ENCODE measurements around the gene PGR. TPM values are rescaled to one million over a fixed set of nuclear protein-coding genes. Genes with fewer than 3 reads are reported as not detected.

The PGR gene
- total RNA-seq, 1 donor from 2014 or later, result not detected

DNA sequence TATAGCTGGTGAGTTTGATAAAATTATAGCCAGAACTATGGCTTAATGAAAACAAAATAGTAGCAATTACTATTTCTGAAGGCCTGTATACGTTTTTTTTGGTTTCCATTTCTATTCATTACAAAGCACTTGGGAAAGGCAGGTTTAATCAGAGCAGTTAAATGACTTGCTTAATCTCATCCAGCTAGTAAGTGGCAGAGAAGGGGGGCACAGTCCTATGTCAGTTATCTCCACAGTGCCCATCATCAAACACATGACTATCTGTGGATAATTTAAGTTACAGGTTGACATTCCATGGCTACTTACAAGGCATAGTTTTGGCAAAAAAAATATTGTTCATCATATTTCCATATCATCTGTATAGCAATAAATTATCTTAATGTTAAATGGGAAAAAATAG is 93.7 kb downstream of the PGR start:
- Mint-ChIP-seq H3K4me3 (no peak overlapping the region), H3K27me3 (ENCODE audit: low read depth) (no peaks in the 10 kb centered on the region), H3K36me3 (ENCODE audit: low read depth) (no peaks in the 10 kb centered on the region), H3K27ac (ENCODE audit: unreplicated experiment) (no peak overlapping the region), H3K4me1 (no peaks in the 10 kb centered on the region), H3K9me3 (no peaks in the 10 kb centered on the region)
- TF ChIP-seq CTCF (conservative IDR thresholded peaks at IDR 0.05), result no peak
- no peak for DNase-seq (ENCODE audit: low read depth, low spot score)

- no peaks in the 10 kb centered on the region for H3K9me3 Mint-ChIP-seq
- no peak overlapping the region for H3K4me3 Mint-ChIP-seq
- H3K4me1 Mint-ChIP-seq, result no peaks in the 10 kb centered on the region
- no peaks in the 10 kb centered on the region for H3K36me3 Mint-ChIP-seq (ENCODE audit: low read depth)
- H3K27ac Mint-ChIP-seq (ENCODE audit: unreplicated experiment), result no peak overlapping the region
- no peak for DNase-seq (ENCODE audit: low read depth, low spot score)
- H3K27me3 Mint-ChIP-seq (ENCODE audit: low read depth), result no peaks in the 10 kb centered on the region
- TF ChIP-seq CTCF (conservative IDR thresholded peaks at IDR 0.05), result no peak
Measured at GRCh38 chr11:101034076-101034475, 95.5 kb downstream of the PGR start.

DNA sequence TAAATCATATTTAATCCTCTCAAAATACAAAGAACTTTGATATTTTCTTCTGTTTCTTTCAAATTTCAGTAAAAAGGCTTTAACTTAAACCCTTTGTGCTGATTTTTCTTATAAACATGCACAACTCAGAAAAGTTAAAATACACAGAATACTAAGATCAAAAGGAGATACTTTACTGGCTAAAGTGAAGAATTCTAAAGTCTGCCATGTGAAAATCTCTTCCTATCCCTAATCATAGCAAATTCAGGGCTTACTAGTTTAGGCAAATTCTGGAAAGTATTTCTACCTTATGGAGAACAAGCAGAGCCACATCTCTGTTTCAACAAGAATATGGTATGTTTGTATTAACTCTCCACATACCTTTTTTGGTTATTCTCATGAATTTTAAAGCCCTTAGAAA is 96.6 kb downstream of the PGR start:
- H3K4me1 Mint-ChIP-seq, result no peaks in the 10 kb centered on the region
- TF ChIP-seq CTCF (conservative IDR thresholded peaks at IDR 0.05), result no peak
- H3K9me3 Mint-ChIP-seq, result no peaks in the 10 kb centered on the region
- H3K36me3 Mint-ChIP-seq (ENCODE audit: low read depth), result no peaks in the 10 kb centered on the region
- H3K27me3 Mint-ChIP-seq (ENCODE audit: low read depth), result no peaks in the 10 kb centered on the region
- no peak overlapping the region for H3K4me3 Mint-ChIP-seq
- no peak for DNase-seq (ENCODE audit: low read depth, low spot score)
- no peak overlapping the region for H3K27ac Mint-ChIP-seq (ENCODE audit: unreplicated experiment)

DNA sequence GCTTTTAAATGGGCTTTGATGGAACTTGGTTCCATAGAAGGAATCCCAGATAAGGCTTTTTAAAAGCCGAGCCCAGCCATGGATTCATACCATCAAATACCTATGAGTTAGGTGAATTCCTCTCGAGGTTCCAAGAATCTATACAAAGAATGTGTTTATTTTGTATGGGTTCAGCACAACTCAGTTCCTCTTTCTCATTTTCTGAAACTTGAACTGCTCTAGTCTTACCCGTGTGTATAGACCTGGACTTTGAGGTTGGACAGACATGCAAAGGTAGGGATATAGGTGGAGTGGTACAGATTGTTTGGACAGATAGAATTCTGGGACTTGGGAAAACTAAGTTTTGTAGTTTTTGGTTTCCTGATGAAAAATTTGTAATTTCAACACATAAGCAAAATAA is 97.9 kb downstream of the PGR start:
- TF ChIP-seq CTCF (conservative IDR thresholded peaks at IDR 0.05), result no peak
- H3K27me3 Mint-ChIP-seq (ENCODE audit: low read depth), result no peaks in the 10 kb centered on the region
- H3K27ac Mint-ChIP-seq (ENCODE audit: unreplicated experiment), result no peak overlapping the region
- no peaks in the 10 kb centered on the region for H3K4me1 Mint-ChIP-seq
- no peak for DNase-seq (ENCODE audit: low read depth, low spot score)
- no peak overlapping the region for H3K4me3 Mint-ChIP-seq
- H3K9me3 Mint-ChIP-seq, result no peaks in the 10 kb centered on the region
- no peaks in the 10 kb centered on the region for H3K36me3 Mint-ChIP-seq (ENCODE audit: low read depth)

DNA sequence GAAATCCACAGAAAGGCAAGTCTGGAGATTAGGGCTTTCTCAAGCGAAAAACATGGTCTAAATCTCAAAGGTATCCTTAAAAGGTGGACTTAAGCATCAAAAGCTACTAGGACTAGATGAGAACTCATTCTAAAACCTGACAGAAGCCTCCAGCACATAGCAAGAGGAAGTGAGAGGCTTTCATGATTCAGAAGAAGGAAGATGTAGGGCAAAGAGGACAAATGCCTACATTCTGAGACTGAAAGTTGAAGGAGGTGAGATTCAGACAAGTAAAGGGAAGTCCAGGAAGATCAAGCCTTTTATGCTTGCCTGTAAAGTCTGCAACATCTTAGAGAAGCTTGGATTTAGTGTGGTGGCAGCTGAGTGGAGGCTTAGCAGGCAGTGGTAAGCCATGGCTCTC is 98.9 kb downstream of the PGR start:
- no peak overlapping the region for H3K4me3 Mint-ChIP-seq
- DNase-seq (ENCODE audit: low read depth, low spot score), result no peak
- H3K4me1 Mint-ChIP-seq, result no peaks in the 10 kb centered on the region
- no peak for TF ChIP-seq CTCF (conservative IDR thresholded peaks at IDR 0.05)
- H3K36me3 Mint-ChIP-seq (ENCODE audit: low read depth), result no peaks in the 10 kb centered on the region
- no peaks in the 10 kb centered on the region for H3K9me3 Mint-ChIP-seq
- H3K27me3 Mint-ChIP-seq (ENCODE audit: low read depth), result no peaks in the 10 kb centered on the region
- no peak overlapping the region for H3K27ac Mint-ChIP-seq (ENCODE audit: unreplicated experiment)

GRCh38 chr11:101030015-101030414 is 99.6 kb downstream of the PGR start:
- Mint-ChIP-seq H3K27ac (ENCODE audit: unreplicated experiment) (no peak overlapping the region), H3K4me1 (no peaks in the 10 kb centered on the region), H3K9me3 (no peaks in the 10 kb centered on the region), H3K27me3 (ENCODE audit: low read depth) (no peaks in the 10 kb centered on the region), H3K4me3 (no peak overlapping the region), H3K36me3 (ENCODE audit: low read depth) (no peaks in the 10 kb centered on the region)
- no peak for DNase-seq (ENCODE audit: low read depth, low spot score)
- no peak for TF ChIP-seq CTCF (conservative IDR thresholded peaks at IDR 0.05)

Measured in neural crest cell (in vitro differentiated cells).